Renal pelvis (tissue), 4 donors: ENCODE results near the gene ZNF319. TPM values are rescaled to one million over a fixed set of nuclear protein-coding genes. Genes with fewer than 3 reads are reported as not detected.
A peak's percentile ranks its signal among the peaks of the same experiment; 100 is the strongest.
"Not testable (repeated sequence)": the region's sequence is repeated elsewhere in the genome, so short reads cannot be mapped to it uniquely, and the experiment has no call there.

ENCODE experiments used
- DNase-seq: peaks from one replicate; pipeline ENCODE4 v3.0.0-alpha.2; 2013
- polyA plus RNA-seq, 3 donors: library from polyadenylated mRNA; unstranded; fragments of 120-200 nt; gene quantifications; one replicate each; pipeline ENCODE4 v1.2.1, GENCODE V29; 2013; ENCODE audit not compliant: insufficient read length in 3 of 3

ZNF319 gene
- polyA plus RNA-seq, 3 donors, result 11.3 to 13.2 (median 12.6) TPM

- DNase-seq, result no peak
These were observed 21.4 kb downstream of the ZNF319 start for GRCh38 chr16:57979006-57979585.

GRCh38 chr16:57978070-57978465 is 22.4 kb downstream of the ZNF319 start:
- not testable (repeated sequence) for DNase-seq

GRCh38 chr16:57977418-57978069 is 22.9 kb downstream of the ZNF319 start:
- no peak for DNase-seq

- no peak for DNase-seq
These were observed 24.1 kb downstream of the ZNF319 start for GRCh38 chr16:57976331-57976796.

GRCh38 chr16:57972306-57972705 is 28.2 kb downstream of the ZNF319 start:
- DNase-seq, result no peak

- no peak for DNase-seq
These were observed 28.6 kb downstream of the ZNF319 start for GRCh38 chr16:57971848-57972247.

GRCh38 chr16:57970970-57971369 is 29.5 kb downstream of the ZNF319 start, which contains the start of gene CNGB1:
Gene CNGB1, minus strand, starts transcription at chr16:57971128. Its CDS starts 3,842 bp downstream, at chr16:57967286.
- no peak for DNase-seq

GRCh38 chr16:57970319-57970718 is 30.2 kb downstream of the ZNF319 start:
- no peak for DNase-seq

- DNase-seq, result no peak
These were observed 30.9 kb downstream of the ZNF319 start for GRCh38 chr16:57969451-57970123.

- no peak for DNase-seq
These were observed 32.6 kb downstream of the ZNF319 start for GRCh38 chr16:57967916-57968315.

GRCh38 chr16:57966986-57967385 is 33.5 kb downstream of the ZNF319 start:
- DNase-seq, result no peak

GRCh38 chr16:57966204-57966771 is 34.2 kb downstream of the ZNF319 start:
- no peak for DNase-seq

GRCh38 chr16:57964157-57964700 is 36.2 kb downstream of the ZNF319 start:
- no peak for DNase-seq

- DNase-seq, result no peak
These were observed 37.7 kb downstream of the ZNF319 start for GRCh38 chr16:57962756-57963155.

GRCh38 chr16:57962046-57962445 is 38.4 kb downstream of the ZNF319 start:
- DNase-seq, result no peak

GRCh38 chr16:57961538-57961937 is 38.9 kb downstream of the ZNF319 start:
- no peak for DNase-seq

GRCh38 chr16:57960826-57961472 is 39.5 kb downstream of the ZNF319 start:
- DNase-seq, result no peak

- no peak for DNase-seq
These were observed 40.2 kb downstream of the ZNF319 start for GRCh38 chr16:57960310-57960709.

- no peak for DNase-seq
These were observed 40.7 kb downstream of the ZNF319 start for GRCh38 chr16:57959804-57960203.

GRCh38 chr16:57959121-57959520 is 41.4 kb downstream of the ZNF319 start:
- DNase-seq, result peak; percentile 15

GRCh38 chr16:57958544-57958943 is 41.9 kb downstream of the ZNF319 start:
- no peak for DNase-seq
